Measurements from ENCODE around the gene CTDSP2. TPM values are rescaled to one million over a fixed set of nuclear protein-coding genes. Genes with fewer than 3 reads are reported as not detected.

CTDSP2 gene
- total RNA-seq, 2 donors from 2014 or later: 99.2 to 159 TPM

GRCh38 chr12:57848208-57848607 is 1.7 kb upstream of the CTDSP2 start:
- Histone ChIP-seq H3K4me1 (replicated peaks) (peaks cover 7% of the 10 kb centered on the region), H3K9me3 (no peaks in the 10 kb centered on the region), H3K4me3 (no peak overlapping the region), H3K36me3 (no peaks in the 10 kb centered on the region), H3K27me3 (replicated peaks; ENCODE audit: insufficient read depth) (no peaks in the 10 kb centered on the region), H3K27ac (no peak overlapping the region)
- 86% methylated on average over 3 of the region's 3 CpGs for WGBS
- DNase-seq (ENCODE audit: low spot score): no peak
- intact Hi-C loops (cut with DNase I): no loop called here
- TF ChIP-seq POLR2AphosphoS5 (IDR thresholded peaks at IDR 0.05): no peak
- no peak for TF ChIP-seq POLR2A (IDR thresholded peaks at IDR 0.05)
- TF ChIP-seq CTCF (IDR thresholded peaks at IDR 0.05): no peak

GRCh38 chr12:57846285-57846576 is 298 bp downstream of the CTDSP2 start:
- H3K36me3 ChIP-seq: no peaks in the 10 kb centered on the region
- H3K4me1 ChIP-seq (replicated peaks): peaks cover 25% of the 10 kb centered on the region
- no peak for DNase-seq (ENCODE audit: low spot score)
- TF ChIP-seq POLR2A (IDR thresholded peaks at IDR 0.05) (no peak), CTCF (IDR thresholded peaks at IDR 0.05) (no peak), POLR2AphosphoS5 (IDR thresholded peaks at IDR 0.05) (no peak)
- no peaks in the 10 kb centered on the region for H3K27me3 ChIP-seq (replicated peaks; ENCODE audit: insufficient read depth)
- intact Hi-C loops (cut with DNase I): loop anchor here (2.0 kb wide), 1 partner anchor 19 kb away; no protein-coding TSS in a partner anchor
- H3K4me3 ChIP-seq: peak overlapping the region; percentile 99 to 100
- H3K9me3 ChIP-seq: no peaks in the 10 kb centered on the region
- 0% methylated on average over 14 of the region's 26 CpGs for WGBS
- H3K27ac ChIP-seq: peak overlapping the region; percentile 98 to 100

GRCh38 chr12:57845478-57846284 is 848 bp downstream of the CTDSP2 start:
- no peaks in the 10 kb centered on the region for H3K27me3 ChIP-seq (replicated peaks; ENCODE audit: insufficient read depth)
- no peaks in the 10 kb centered on the region for H3K9me3 ChIP-seq
- intact Hi-C loops (cut with DNase I): loop anchor here (2.0 kb wide), 2 partner anchors 19 to 47 kb away; no protein-coding TSS in a partner anchor
- H3K27ac ChIP-seq: peak overlapping the region; percentile 98 to 100
- DNase-seq (ENCODE audit: low spot score): peak; percentile 60
- under 1% methylated on average over 47 of the region's 81 CpGs for WGBS
- H3K4me3 ChIP-seq: peak overlapping the region; percentile 99 to 100
- peaks cover 25% of the 10 kb centered on the region for H3K4me1 ChIP-seq (replicated peaks)
- H3K36me3 ChIP-seq: no peaks in the 10 kb centered on the region
- TF ChIP-seq POLR2AphosphoS5 (IDR thresholded peaks at IDR 0.05) (no peak), POLR2A (IDR thresholded peaks at IDR 0.05) (peak; percentile 22)

GRCh38 chr12:57844709-57845477 is 1.6 kb downstream of the CTDSP2 start:
- H3K4me1 ChIP-seq (replicated peaks): peaks cover 25% of the 10 kb centered on the region
- peak; percentile 44 for DNase-seq (ENCODE audit: low spot score)
- under 1% methylated on average over 42 of the region's 42 CpGs for WGBS
- intact Hi-C loops (cut with DNase I): loop anchor here (2.0 kb wide), 1 partner anchor 48 kb away; no protein-coding TSS in a partner anchor
- peak overlapping the region; percentile 99 to 100 for H3K4me3 ChIP-seq
- no peaks in the 10 kb centered on the region for H3K27me3 ChIP-seq (replicated peaks; ENCODE audit: insufficient read depth)
- TF ChIP-seq POLR2A (IDR thresholded peaks at IDR 0.05): no peak
- TF ChIP-seq CTCF (IDR thresholded peaks at IDR 0.05): no peak
- TF ChIP-seq POLR2AphosphoS5 (IDR thresholded peaks at IDR 0.05): no peak
- no peaks in the 10 kb centered on the region for H3K36me3 ChIP-seq
- peak overlapping the region; percentile 98 to 100 for H3K27ac ChIP-seq
- no peaks in the 10 kb centered on the region for H3K9me3 ChIP-seq
